SK-N-MC (cell line): ENCODE measurements around the gene CELF2.

Source experiments
- EZH2 ChIP-seq: fragments of 200-600 bp; sonication (generic); IDR thresholded peaks from one replicate; pipeline ENCODE4 v1.6.1; 2017; ENCODE audit warnings: antibody characterized with exemption
- FOXP2 ChIP-seq: optimal IDR thresholded peaks from 2 replicates; pipeline ENCODE3; 2011; ENCODE audit warnings: mild to moderate bottlenecking, moderate library complexity; ENCODE audit not compliant: insufficient read depth; ENCODE audit errors: extremely low read length, control extremely low read depth
- POLR2AphosphoS5 ChIP-seq: IDR thresholded peaks from 2 replicates; pipeline ENCODE4 v1.6.1; 2012; ENCODE audit warnings: mild to moderate bottlenecking, low read depth, low read length, borderline replicate concordance

DNA sequence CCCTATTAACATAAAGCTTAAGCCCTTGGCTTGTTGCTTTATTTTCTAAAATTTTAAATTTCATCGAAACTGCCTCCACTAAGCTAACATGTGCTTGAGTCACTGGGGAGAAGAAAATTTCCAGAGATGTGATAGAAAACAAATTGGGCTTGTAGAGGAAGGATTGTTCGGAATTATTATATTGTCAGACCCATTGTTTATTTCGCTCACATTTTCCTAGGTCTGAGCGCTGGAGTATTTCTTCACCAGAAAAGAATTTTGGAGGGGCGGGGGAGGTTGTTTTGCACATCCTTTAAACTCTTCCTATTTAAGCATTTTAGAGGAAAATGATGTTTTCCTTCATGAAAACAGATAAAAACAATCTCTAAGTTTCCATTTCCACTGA is 29.1 kb downstream of the CELF2 start:
- no peak for TF ChIP-seq POLR2AphosphoS5
- no peak for TF ChIP-seq EZH2
- TF ChIP-seq FOXP2 = no peak
